Measurements from ENCODE around the gene SOS2.

Gene SOS2

DNA sequence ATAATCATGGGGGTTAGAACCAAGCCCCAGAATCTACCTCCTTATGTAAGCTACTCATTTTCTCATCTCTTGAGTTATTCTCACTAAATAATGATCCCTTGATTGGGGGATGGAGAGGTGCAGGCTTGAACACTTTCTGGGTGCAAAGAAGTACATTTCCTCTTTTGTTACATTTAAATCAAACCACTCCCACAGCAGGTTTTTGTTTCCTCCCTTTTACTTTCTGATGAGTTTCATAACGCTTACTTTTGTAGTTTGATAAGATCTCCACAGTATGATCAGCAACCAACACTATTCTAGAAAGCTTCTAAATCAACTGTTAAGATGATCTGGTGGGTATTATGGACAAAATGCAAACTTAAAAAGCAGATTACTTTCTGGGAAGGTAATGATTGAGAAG is 135.5 kb downstream of the SOS2 start:
- no peak overlapping the region for H3K4me3 ChIP-seq (ENCODE audit: insufficient read depth, low read length, poor library complexity, severe bottlenecking)
- H3K4me2 ChIP-seq (ENCODE audit: low read depth, low read length, poor library complexity, severe bottlenecking), result no peak overlapping the region
- H3K9ac ChIP-seq (ENCODE audit: low read length), result no peak overlapping the region
- H3K27ac ChIP-seq (ENCODE audit: low read depth, low read length), result no peak overlapping the region
- no peaks in the 10 kb centered on the region for H3K27me3 ChIP-seq (ENCODE audit: low read length)
- no peaks in the 10 kb centered on the region for H3K9me3 ChIP-seq (ENCODE audit: insufficient read depth, low read length)
- no peak for TF ChIP-seq EZH2phosphoT487 (conservative IDR thresholded peaks at IDR 0.05; ENCODE audit: low read length)
- TF ChIP-seq, protein P1, sequence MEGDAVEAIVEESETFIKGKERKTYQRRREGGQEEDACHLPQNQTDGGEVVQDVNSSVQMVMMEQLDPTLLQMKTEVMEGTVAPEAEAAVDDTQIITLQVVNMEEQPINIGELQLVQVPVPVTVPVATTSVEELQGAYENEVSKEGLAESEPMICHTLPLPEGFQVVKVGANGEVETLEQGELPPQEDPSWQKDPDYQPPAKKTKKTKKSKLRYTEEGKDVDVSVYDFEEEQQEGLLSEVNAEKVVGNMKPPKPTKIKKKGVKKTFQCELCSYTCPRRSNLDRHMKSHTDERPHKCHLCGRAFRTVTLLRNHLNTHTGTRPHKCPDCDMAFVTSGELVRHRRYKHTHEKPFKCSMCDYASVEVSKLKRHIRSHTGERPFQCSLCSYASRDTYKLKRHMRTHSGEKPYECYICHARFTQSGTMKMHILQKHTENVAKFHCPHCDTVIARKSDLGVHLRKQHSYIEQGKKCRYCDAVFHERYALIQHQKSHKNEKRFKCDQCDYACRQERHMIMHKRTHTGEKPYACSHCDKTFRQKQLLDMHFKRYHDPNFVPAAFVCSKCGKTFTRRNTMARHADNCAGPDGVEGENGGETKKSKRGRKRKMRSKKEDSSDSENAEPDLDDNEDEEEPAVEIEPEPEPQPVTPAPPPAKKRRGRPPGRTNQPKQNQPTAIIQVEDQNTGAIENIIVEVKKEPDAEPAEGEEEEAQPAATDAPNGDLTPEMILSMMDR (IDR thresholded peaks at IDR 0.05; ENCODE audit: insufficient read depth, low read length, poor library complexity, severe bottlenecking), result no peak
- no peaks in the 10 kb centered on the region for H3K79me2 ChIP-seq (ENCODE audit: insufficient read depth, low read length)
- no peaks in the 10 kb centered on the region for H3F3A ChIP-seq (ENCODE audit: insufficient read depth)
- no peaks in the 10 kb centered on the region for H3K9me2 ChIP-seq (replicated peaks; ENCODE audit: insufficient read depth, low read length)
- no peaks in the 10 kb centered on the region for H3K36me3 ChIP-seq (ENCODE audit: low read length)
- no peaks in the 10 kb centered on the region for H4K20me1 ChIP-seq (ENCODE audit: low read depth, low read length)
- H2AFZ ChIP-seq (ENCODE audit: low read depth, low read length, severe bottlenecking), result no peak overlapping the region

DNA sequence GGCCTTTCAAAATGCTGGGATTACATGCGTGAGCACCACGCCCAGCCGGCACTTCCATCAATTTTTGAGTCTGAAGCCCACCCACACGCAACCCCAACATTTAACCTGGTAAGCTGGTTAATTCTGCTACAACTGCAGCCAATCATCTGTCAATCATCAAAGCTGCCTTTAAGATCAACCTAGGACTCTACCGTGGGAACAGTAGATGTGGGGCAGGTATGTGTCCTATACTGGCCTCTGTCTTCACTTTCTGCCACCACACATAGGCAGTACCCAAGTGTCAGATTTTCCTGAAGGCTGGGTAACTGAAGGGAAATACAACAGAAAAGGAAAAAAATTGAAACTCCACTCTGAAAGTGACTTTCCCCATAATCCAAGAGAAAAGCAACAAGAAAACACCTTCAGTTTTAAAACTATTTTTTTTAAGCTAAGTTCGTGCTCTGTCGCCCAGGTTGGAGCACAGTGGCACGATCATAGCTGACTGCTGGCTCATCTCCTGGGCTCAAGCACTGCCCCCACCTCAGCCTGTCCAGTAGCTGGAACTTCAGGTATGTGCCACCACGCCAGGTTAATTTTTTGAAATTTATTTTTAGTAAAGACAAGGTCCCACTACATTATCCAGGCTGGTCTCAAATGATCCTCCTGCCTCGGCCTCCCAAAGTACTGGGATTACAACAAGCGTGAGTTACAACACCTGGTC is 137.2 kb downstream of the SOS2 start:
- no peaks in the 10 kb centered on the region for H3K27me3 ChIP-seq (ENCODE audit: low read length)
- H4K20me1 ChIP-seq (ENCODE audit: low read depth, low read length), result no peaks in the 10 kb centered on the region
- no peaks in the 10 kb centered on the region for H3K79me2 ChIP-seq (ENCODE audit: insufficient read depth, low read length)

DNA sequence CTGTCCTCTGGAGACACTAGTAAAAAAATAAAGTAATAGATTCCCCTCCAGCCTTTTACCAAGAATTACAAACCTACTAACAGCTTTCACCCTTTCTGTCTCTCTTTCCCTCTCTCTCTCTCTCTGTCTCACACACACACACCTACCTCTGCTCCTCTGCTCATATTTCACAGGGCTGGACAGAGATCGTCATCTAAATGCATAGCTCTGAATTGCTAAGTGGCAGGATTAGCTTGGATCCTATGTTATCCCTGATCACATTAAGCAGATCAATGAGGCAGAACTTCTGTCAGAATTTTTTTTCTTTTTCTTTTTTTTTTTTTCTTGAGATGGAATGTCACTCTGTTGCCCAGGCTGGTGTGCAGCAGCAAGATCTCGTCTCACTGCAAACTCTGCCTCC is 137.9 kb downstream of the SOS2 start:
- Histone ChIP-seq H3K4me3 (ENCODE audit: insufficient read depth, low read length, poor library complexity, severe bottlenecking) (no peak overlapping the region), H3K27me3 (ENCODE audit: low read length) (no peaks in the 10 kb centered on the region), H3K4me2 (ENCODE audit: low read depth, low read length, poor library complexity, severe bottlenecking) (no peak overlapping the region), H3K9ac (ENCODE audit: low read length) (no peak overlapping the region), H3K9me2 (replicated peaks; ENCODE audit: insufficient read depth, low read length) (no peaks in the 10 kb centered on the region), H3F3A (ENCODE audit: insufficient read depth) (no peaks in the 10 kb centered on the region), H3K9me3 (ENCODE audit: insufficient read depth, low read length) (no peaks in the 10 kb centered on the region), H3K36me3 (ENCODE audit: low read length) (no peaks in the 10 kb centered on the region), H3K79me2 (ENCODE audit: insufficient read depth, low read length) (no peaks in the 10 kb centered on the region), H4K20me1 (ENCODE audit: low read depth, low read length) (no peaks in the 10 kb centered on the region), H3K27ac (ENCODE audit: low read depth, low read length) (no peak overlapping the region), H2AFZ (ENCODE audit: low read depth, low read length, severe bottlenecking) (no peak overlapping the region)
- TF ChIP-seq EZH2phosphoT487 (conservative IDR thresholded peaks at IDR 0.05; ENCODE audit: low read length), result no peak
- TF ChIP-seq, protein P1 (IDR thresholded peaks at IDR 0.05; ENCODE audit: insufficient read depth, low read length, poor library complexity, severe bottlenecking), result no peak

More for the DNA sequence above, 137.2 kb downstream of the SOS2 start:
- no peak overlapping the region for H3K9ac ChIP-seq (ENCODE audit: low read length)
- no peaks in the 10 kb centered on the region for H3F3A ChIP-seq (ENCODE audit: insufficient read depth)
- H3K4me2 ChIP-seq (ENCODE audit: low read depth, low read length, poor library complexity, severe bottlenecking), result no peak overlapping the region
- TF ChIP-seq EZH2phosphoT487 (conservative IDR thresholded peaks at IDR 0.05; ENCODE audit: low read length), result no peak
- TF ChIP-seq, protein P1 (IDR thresholded peaks at IDR 0.05; ENCODE audit: insufficient read depth, low read length, poor library complexity, severe bottlenecking), result no peak
- H3K36me3 ChIP-seq (ENCODE audit: low read length), result no peaks in the 10 kb centered on the region
- H3K4me3 ChIP-seq (ENCODE audit: insufficient read depth, low read length, poor library complexity, severe bottlenecking), result no peak overlapping the region
- no peaks in the 10 kb centered on the region for H3K9me2 ChIP-seq (replicated peaks; ENCODE audit: insufficient read depth, low read length)
- H3K9me3 ChIP-seq (ENCODE audit: insufficient read depth, low read length), result no peaks in the 10 kb centered on the region
- H2AFZ ChIP-seq (ENCODE audit: low read depth, low read length, severe bottlenecking), result no peak overlapping the region
- H3K27ac ChIP-seq (ENCODE audit: low read depth, low read length), result no peak overlapping the region

Data from SU-DHL-6 (cell line).